Suppressor macrophage treated with lipopolysaccharide for 1 hour (primary cell): ENCODE measurements around the gene ABCA9.
"Not testable (repeated sequence)": the region's sequence is repeated elsewhere in the genome, so short reads cannot be mapped to it uniquely, and the experiment has no call there.

Source experiments
- DNase-seq, 3 donors: peaks; one replicate each; pipeline ENCODE4 v3.0.0-alpha.2; 2020 to 2022

The ABCA9 gene, protein sequence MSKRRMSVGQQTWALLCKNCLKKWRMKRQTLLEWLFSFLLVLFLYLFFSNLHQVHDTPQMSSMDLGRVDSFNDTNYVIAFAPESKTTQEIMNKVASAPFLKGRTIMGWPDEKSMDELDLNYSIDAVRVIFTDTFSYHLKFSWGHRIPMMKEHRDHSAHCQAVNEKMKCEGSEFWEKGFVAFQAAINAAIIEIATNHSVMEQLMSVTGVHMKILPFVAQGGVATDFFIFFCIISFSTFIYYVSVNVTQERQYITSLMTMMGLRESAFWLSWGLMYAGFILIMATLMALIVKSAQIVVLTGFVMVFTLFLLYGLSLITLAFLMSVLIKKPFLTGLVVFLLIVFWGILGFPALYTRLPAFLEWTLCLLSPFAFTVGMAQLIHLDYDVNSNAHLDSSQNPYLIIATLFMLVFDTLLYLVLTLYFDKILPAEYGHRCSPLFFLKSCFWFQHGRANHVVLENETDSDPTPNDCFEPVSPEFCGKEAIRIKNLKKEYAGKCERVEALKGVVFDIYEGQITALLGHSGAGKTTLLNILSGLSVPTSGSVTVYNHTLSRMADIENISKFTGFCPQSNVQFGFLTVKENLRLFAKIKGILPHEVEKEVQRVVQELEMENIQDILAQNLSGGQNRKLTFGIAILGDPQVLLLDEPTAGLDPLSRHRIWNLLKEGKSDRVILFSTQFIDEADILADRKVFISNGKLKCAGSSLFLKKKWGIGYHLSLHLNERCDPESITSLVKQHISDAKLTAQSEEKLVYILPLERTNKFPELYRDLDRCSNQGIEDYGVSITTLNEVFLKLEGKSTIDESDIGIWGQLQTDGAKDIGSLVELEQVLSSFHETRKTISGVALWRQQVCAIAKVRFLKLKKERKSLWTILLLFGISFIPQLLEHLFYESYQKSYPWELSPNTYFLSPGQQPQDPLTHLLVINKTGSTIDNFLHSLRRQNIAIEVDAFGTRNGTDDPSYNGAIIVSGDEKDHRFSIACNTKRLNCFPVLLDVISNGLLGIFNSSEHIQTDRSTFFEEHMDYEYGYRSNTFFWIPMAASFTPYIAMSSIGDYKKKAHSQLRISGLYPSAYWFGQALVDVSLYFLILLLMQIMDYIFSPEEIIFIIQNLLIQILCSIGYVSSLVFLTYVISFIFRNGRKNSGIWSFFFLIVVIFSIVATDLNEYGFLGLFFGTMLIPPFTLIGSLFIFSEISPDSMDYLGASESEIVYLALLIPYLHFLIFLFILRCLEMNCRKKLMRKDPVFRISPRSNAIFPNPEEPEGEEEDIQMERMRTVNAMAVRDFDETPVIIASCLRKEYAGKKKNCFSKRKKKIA (N-terminal part only)

DNA sequence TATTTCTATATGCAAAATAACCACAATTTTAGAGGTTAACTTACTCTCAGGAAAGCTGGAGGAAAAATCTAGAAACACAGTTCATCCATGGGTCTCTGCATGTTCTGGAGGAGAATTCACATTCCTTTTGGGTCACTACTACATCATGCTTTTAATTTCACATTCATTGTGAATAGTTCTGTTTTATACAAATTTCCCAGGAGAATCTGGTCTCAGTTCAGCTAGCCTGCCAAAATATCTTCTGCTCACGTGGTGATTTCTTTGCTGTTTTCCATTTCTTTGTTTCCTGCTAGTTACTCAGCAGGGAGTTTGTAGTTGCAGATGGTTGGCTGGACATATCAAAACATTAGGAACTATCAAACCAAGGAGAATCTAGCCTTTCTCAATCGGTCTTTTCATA is at the start of gene ABCA9:
ABCA9 (minus strand) TSS at position 106 of the 400 bp plus-strand sequence. CDS start 9,801 bp downstream, outside the sequence.
- peak in 2 of 3 donors; percentile 30 to 45 for DNase-seq

DNA sequence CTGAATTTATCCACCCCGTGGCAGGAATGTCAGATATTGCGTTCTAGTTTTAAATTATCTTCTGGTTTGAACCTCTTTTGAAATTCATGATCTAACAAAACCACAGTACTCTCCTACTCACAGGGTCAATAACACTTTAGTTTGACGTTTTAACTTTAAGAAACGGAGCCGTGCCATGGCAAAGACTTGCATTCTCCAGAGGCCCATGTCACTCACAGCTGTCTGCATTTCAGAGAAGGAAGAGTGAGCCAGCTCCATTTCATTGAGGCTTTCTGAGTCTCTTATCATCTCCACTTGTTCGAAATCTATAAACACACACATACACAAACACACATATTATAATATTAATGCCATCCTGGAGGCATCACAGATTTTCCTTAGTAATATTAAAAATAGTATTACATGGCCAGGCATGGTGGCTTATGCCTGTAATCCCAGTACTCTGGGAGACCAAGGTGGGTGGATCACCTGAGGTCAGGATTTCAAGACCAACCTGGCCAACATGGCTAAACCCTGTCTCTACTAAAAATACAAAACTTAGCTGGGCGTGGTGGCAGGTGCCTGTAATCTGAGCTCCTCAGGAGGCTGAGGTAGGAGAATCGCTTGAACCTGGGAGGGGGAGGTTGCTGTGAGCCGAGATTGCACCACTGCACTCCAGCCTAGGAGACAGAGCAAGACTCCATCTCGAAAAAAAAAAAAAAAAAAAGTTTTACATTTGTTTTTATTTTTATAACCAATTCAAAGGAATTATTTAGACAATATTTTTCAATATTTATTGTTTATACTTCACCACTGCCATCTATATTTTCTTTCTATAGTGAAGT is 45.4 kb upstream of the ABCA9 start:
- DNase-seq, result no peak

DNA sequence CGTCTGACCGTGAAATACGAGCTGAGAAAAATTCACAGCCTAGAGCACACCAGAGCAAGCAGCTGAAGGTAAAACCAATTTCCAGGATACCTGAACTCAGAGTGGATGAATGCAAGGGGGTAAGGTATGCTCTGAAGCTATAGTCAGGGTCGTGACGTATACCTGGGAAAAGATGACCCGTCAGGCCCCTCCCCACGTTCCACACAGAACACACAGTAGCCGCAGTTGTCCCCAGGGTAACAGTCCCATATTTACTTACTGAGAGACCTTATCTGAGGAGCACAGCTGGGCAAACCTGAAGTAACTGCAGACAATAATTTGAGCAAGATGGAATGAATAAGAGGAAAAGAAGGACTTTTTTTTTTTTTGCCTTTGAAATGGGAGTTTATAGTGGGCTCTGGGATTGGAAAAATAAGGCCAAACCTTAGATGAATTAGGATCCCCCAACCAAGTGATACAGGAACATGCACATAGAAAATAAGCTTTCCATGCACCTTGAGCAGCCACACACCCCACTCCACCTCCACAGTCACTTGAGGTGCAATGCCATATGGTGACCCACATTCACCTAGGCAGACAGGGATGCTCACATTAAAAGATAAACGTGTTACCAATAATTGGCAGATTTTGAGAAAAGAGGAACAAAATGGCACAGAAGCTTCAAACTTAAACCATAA is 43.0 kb upstream of the ABCA9 start:
- no peak for DNase-seq

DNA sequence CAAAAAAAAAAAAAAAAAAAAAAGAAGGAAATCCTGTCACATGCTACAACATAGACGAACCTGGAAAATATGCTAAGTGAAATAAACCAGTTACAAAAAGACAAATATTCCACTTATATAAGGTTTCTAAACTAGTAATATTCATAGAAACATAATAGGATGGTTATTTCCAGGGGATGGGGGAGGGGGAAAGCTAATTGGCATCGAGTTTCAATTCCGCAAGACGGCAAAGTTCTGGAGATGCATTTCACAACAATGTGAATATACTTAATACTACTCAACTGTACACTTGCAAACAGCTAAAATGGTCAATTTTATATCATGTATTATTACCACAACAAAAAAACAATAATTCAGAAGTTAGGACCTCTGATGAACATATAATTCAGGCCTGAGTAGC is 37.9 kb upstream of the ABCA9 start:
- DNase-seq, result peak; percentile 47 to 62 (median 54)

DNA sequence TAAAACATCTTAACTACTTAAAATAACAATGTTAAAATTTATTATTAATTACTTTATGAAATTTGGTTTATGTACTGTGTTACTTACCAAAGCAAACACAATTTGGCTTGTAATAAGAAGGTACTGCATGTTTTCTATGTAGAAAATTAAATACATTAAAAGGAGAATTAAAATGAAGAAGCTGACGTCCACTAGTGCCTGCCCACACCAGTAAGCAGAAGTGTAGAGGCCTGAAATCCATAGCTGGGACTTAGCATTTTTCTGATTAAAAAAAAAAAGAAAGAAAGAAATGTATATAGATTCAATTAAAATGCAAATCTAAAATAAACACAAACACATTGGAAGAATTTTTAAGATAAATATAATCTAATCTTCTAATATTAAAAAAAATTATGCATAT is 35.8 kb upstream of the ABCA9 start:
- peak in 2 of 3 donors; percentile 29 to 49 for DNase-seq

DNA sequence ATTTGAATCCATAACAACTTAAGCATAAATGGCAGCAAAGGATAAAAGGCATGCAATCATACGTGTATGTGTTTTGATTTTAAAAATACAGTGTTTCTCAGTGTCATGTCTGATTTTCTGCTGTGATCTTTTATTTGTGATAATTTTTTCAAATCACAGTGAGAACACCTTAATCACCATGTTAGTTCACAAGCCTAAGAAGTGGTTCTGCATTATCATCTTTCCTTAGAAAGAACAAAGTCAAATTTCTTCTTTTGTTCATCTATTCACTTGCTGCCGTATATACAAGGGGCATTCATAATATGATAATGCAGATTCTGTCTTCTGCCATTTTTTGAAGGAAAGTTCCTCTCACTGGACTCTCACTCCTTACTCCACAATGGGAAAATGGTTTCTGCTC is 33.3 kb upstream of the ABCA9 start:
- no peak for DNase-seq

DNA sequence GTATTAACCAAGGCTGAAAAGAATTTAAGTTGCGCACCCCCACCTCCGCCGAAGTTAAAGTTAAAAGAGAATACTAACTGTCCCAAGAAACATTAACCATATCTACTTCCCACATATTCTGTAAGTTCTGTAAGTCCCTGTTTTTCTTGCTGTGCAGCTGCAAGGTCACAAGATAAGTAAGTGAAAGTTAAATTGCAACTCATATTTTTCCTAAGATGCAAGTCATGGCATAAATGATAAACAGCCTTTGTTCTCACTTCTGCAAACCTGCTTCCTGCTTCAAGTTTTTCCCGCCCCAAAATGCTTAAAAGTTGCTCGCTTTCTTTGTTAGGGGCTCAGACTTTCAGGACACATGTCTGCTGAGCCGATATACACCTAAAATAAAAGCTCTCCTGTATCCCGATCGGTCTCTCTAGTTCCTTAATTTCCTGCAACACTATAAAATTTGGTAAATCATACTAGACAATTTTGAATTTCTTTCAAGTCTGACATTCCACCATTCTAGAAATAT is 32.6 kb upstream of the ABCA9 start:
- DNase-seq, result peak; percentile 57 to 82 (median 74)

DNA sequence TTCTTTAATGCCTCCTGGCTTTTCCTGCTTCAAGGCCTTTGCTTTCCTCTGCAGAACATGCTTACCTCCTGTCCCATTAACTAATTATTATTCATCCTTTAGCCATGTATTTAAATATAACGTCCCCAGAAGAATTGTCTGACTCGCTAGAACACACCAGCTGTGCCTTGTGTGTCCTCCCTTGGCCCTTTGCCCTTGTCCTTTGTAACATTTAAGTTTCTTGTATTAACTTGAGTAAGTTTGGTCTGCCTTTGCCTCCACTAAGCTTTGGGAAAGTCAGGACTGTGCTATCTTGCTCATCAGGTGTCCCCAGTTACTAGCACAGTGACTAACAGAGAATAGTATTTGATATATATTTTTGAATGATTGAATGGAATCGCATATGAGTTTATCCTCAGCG is 29.6 kb upstream of the ABCA9 start:
- DNase-seq, result no peak

DNA sequence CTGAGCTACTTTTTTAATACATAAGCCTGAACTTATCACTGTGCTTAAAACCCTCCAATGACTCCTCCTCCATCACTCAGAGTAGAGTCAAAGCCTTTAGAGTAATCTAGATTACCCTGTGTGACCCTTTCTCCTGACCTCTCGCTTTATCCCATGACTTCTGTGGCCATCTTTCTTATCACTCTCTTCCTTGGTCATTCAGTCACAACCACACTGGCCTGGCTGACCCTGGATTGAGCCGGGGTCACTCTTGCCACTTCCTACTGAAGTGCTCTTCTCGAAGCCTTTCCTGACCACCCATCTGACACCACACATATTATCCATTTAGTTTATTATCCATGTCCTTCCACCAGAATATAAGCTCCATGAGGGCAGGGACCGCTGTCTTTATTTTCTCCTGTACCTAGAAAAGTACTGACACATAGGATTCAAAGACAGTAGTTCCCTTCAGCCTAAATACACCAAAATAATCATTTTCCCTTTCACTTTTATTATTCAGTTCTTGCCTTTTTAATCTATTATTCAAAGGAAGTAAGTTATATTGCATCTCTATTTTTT is 28.0 kb upstream of the ABCA9 start:
- no peak for DNase-seq

DNA sequence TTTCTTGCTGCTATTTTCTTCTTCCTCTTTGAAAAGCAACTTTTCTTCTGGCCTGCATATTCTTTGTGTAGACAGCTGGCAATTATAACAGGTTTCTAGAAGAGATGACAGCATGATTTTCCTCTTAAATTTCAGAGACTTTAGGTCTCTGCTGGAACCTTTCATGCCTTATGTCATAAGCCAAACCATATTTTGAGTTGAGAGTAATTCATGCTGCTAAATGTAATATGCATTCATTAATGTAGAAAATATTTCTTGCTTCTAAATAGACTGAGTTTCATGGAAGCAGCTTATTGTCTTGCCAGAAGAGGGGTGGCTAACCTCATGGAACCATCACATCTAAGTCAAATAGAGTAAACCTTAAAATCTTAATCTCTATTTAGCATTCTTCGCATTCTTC is 25.9 kb upstream of the ABCA9 start:
- no peak for DNase-seq

DNA sequence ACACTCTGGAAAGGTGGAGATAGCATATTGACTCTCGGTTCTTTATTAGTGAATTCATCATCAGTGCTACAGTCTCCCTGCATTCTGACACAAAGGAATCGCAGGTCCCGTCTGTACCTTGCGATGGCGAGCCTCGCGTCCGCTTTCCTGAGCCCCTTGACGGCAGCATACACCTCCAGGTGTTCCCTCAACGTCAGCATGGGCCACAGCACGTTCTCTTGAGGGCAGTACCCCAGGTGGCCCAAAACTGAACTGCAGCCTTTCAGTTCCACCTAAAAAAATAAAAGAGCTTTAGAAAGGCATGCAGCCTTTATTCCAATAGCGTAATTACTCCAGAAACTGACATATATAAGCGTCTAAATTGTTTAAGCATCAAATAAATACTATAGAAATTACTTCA is 24.2 kb upstream of the ABCA9 start:
- peak in 1 of 3 donors; percentile 14 for DNase-seq

DNA sequence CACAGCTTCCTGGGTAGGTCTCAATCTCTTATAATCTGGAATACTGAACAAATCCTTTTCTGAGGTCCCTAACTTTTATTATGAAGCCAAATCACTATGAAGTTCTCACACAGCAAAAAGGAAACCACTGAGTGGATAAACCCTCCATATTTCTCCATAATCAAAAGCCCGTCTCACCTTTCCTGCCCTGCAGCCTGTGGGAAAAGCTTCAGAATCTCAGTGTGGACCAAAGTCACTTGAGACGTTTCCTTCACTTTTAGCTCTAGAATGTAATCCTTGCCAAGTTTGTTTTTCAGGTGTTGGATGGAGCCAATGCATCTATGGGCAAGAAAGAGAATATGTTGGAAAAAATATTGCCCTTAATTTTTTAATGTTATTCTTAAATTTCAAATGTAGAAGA is 22.0 kb upstream of the ABCA9 start:
- DNase-seq, result no peak

DNA sequence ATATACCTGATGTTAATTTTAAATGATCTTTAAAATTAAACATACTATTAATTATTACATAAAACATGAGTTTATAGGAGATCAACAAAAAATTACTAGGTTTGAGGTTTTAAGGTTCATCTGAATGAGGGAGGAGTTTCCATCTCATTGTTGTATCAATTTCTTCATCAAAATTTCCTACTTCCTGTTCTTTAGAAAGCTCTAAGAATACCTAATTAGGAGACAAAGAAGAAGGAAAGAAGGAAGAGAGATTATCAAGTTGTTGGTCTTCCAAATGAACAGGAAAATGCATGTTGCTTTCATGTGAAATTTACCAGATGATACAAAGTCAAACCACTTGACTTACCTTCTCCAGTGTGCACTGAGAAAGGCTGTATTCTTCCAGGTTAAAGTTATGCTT is 18.1 kb upstream of the ABCA9 start:
- peak in 2 of 3 donors; percentile 52 to 57 for DNase-seq

DNA sequence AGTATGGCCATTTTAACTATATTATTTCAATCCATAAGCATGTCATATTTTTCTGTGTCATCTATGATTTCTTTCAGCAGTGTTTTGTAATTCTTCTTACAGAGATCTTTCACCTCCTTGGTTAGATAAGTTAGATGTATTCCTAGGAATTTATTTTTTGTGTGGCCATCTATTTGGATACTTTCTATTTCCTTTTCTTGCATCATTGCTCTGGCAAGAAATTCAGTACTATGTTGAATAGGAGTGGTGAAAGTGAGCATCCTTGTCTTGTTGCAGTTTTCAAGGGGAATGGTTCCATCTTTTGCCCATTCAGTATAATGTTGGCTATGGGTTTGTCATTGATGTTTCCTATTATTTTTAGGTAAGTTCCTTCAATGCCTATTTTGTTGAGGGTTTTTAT is 15.1 kb upstream of the ABCA9 start:
- no peak for DNase-seq

DNA sequence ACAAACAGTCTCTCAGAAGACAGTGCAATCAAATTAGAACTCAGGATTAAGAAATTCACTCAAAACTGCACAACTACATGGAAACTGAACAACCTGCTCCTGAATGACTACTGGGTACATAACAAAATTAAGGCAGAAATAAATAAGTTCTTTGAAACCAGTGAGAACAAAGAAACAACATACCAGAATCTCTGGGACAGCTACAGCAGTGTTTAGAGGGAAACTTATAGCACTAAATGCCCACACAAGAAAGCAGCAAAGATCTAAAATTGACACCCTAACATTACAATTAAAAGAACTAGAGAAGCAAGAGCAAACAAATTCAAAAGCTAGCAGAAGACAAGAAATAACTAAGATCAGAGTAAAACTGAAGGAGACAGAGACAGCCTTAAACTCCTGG is 12.7 kb upstream of the ABCA9 start:
- not testable (repeated sequence) for DNase-seq

DNA sequence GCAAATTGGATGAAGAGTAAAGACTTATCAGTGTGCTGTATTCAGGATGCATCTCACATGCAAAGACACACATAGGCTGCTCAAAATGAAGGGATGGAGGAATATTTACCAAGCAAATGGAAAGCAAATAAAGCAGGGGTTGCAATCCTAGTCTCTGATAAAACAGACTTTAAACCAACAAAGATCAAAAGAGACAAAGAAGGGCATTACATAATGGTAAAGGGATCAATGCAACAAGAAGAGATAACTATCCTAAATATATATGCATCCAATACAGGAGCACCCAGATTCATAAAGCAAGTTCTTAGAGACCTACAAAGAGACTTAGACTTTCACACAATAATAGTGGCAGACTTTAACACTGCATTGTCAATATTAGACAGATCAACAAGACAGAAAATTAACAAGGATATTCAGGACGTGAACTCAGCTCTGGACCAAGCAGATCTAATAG is 12.1 kb upstream of the ABCA9 start:
- DNase-seq, result not testable (repeated sequence)

DNA sequence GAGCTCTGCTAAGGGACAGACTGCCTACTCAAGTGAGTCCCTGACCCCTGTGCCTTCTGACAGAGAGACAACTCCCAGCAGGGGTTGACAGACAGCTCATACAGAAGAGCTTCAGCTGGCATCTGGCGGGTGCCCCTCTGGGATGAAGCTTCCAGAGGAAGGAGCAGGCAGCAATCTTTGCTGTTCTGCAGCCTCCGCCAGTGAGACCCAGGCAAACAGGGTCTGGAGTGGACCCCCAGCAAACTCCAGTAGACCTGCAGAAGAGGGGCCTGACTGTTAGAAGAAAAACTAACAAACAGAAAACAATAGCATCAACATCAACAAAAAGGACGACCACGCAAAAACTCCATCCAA is 10.5 kb upstream of the ABCA9 start:
- not testable (repeated sequence) for DNase-seq

DNA sequence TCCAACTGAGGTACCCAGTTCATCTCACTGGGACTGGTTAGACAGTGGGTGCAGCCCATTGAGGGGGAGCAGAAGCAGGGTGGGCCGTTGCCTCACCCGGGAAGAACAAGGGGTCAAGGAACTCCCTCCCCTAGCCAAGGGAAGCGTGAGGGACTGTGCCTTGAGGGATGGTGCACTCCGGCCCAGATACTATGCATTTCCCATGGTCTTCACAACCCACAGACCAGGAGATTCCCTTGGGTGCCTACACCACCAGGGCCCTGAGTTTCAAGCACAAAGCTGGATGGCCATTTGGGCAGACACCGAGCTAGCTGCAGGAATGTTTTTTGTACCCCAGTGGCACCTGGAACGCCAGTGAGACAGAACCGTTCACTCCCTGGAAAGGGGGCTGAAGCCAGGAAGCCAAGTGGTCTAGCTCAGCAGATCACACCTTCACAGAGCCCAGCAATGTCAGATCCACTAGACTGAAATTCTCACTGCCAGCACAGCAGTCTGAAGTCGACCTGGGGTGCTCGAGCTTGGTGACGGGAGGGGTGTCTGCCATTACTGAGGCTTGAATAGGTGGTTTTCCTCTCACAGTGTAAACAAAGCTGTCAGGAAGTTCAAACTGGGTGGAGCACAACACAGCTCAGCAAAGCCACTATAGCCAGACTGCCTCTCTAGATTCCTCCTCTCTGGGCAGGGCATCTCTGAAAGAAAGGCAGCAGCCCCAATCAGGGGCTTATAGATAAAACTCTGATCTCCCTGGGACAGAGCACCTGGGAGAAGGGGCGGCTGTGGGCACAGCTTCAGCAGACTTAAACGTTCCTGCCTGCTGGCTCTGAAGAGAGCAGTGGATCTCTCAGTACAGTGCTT is 9.9 kb upstream of the ABCA9 start:
- not testable (repeated sequence) for DNase-seq

DNA sequence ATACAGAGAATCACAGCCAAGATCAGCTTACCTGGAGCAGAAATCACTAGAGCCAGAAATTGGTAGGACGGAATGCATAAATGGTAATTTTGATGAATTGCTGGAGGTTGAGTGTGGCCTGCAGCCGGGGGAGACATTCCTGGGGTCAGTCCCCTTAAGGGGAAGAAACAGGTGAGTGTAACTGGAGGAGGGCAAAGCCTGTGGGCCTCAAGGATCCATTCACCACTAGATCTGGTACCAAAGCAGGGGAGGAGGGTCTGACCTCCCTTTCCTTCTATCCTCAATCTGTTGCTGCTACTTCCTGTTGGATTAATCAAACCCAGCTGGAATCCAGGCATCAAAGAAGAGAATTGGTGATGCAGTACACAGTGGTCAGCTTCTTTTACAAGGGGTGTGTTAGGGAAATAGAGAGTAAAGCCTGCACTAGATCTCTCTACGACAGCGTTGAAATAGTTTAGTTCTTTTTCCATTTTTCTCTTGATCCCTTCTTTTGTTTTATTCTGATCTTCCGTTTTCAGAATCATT is 8.6 kb upstream of the ABCA9 start:
- no peak for DNase-seq
